Ovary (tissue), 9 donors: ENCODE results near the gene DDA1. TPM values are rescaled to one million over a fixed set of nuclear protein-coding genes. Genes with fewer than 3 reads are reported as not detected.

Experiments used
- DNase-seq, 5 donors: peaks; one replicate each; pipeline ENCODE4 v3.0.0-alpha.2; 2019 to 2020
- H3K27ac ChIP-seq, 2 donors: fragments of 200-600 bp; one replicate each; pipeline versions ENCODE4 v1.5.1 to v1.8.0; 2019 to 2022
- H3K27me3 ChIP-seq: fragments of 200-600 bp; one replicate; pipeline ENCODE4 v1.8.0; 2022
- H3K36me3 ChIP-seq: fragments of 200-600 bp; sonication (generic); one replicate; pipeline ENCODE4 v1.5.1; 2019
- H3K4me1 ChIP-seq: one replicate; pipeline ENCODE4 v1.8.1; 2013; ENCODE audit warnings: mild to moderate bottlenecking, moderate library complexity; ENCODE audit not compliant: insufficient read depth
- H3K4me3 ChIP-seq: fragments of 200-600 bp; sonication (generic); one replicate; pipeline ENCODE4 v1.5.1; 2017
- H3K9me3 ChIP-seq, 2 donors: fragments of 200-600 bp in 1 of 2; sonication (generic) in 1 of 2; one replicate each; pipeline versions ENCODE4 v1.5.1 to v1.8.1; 2013 to 2019; ENCODE audit warnings: mild to moderate bottlenecking in 1 of 2, moderate library complexity in 1 of 2
- CTCF ChIP-seq, 3 donors: fragments of 450-650 bp in 2 of 3; fragments of 200-600 bp in 1 of 3; IDR thresholded peaks; one replicate each; pipeline versions ENCODE4 v1.5.1 to v1.8.0; 2016 to 2022; ENCODE audit warnings: antibody characterized with exemption in 3 of 3, mild to moderate bottlenecking in 1 of 3
- EP300 ChIP-seq: sonication (generic); formaldehyde crosslinking; IDR thresholded peaks from one replicate; pipeline ENCODE4 v1.6.1; 2017; ENCODE audit warnings: antibody characterized with exemption
- POLR2A ChIP-seq: fragments of 450-650 bp; IDR thresholded peaks from one replicate; pipeline ENCODE4 v1.6.1; 2017; ENCODE audit warnings: antibody characterized with exemption, mild to moderate bottlenecking, moderate library complexity
- WGBS, 3 donors: extraction: QIAGEN DNeasy Blood & Tissue Kit in 1 of 3; methylation state at CpG; one replicate each; pipeline versions ENCODE4 v1.1.5 to v1.1.7; 2013 to 2017; 5-methylcytosine and 5-hydroxymethylcytosine counted together
- intact Hi-C, 4 donors: fragments of 100-400 bp; cut with DNase I; formaldehyde crosslinking; loops; one replicate each; pipeline versions ENCODE4 v1.11.0 to v1.15.1; 2022 to 2023
- polyA plus RNA-seq, 2 donors: library from polyadenylated mRNA; stranded (reverse); fragments of 200-250 nt in 1 of 2; fragments of 350-450 nt in 1 of 2; fragmentation: Illumina TruSeq in 1 of 2; extraction: RNeasy Lipid Tissue Mini Kit (QIAGEN cat#74804) in 1 of 2; gene quantifications; one replicate each; pipeline ENCODE4 v1.2.3, GENCODE V29; 2013 to 2014
- total RNA-seq, 7 donors: library from RNA; depleted of rRNA in 2 of 7; stranded (reverse); fragments of >200 nt in 2 of 7; fragmentation: NEBNext Ultra II Directional in 3 of 7; extraction: Animal tissue kit (Norgen Biotek cat#: 25700) in 3 of 7; gene quantifications; one replicate each; pipeline versions ENCODE4 v1.1.0 to v1.2.4, GENCODE V29; 2016 to 2023
- donor health status: DM: no; HTN: no; CAD: no; lungs with moderate emphysema.
- donor health status: DM: no; HTN: no; CAD: no.
- donor health status: Bipolar disorder and iron deficiency.
- donor health status: DM: yes; HTN: yes; CAD: no.
- donor health status: DM: no; HTN: no; CAD: no.
- donor health status: DM: yes; HTN: yes; CAD: no.

Gene DDA1
- total and polyA plus RNA-seq, 9 donors: 6.3 to 32.6 (median 20.2) TPM

GRCh38 chr19:17323300-17323963, 14.1 kb downstream of the DDA1 start:
- H3K27ac ChIP-seq: no peak overlapping the region

GRCh38 chr19:17323964-17324332, 14.6 kb downstream of the DDA1 start:
- no peaks in the 10 kb centered on the region for H3K27me3 ChIP-seq
- no peak overlapping the region for H3K27ac ChIP-seq
- TF ChIP-seq EP300: no peak
- no peak for TF ChIP-seq CTCF (IDR thresholded peaks at IDR 0.05)
- TF ChIP-seq POLR2A: no peak
- 16 to 33% (median 21%) methylated on average over 6 to 7 of the region's 7 CpGs for WGBS, 3 donors
- DNase-seq: no peak
- no peaks in the 10 kb centered on the region for H3K36me3 ChIP-seq
- H3K4me1 ChIP-seq: peaks cover 3% of the 10 kb centered on the region
- no peak overlapping the region for H3K4me3 ChIP-seq
- no peaks in the 10 kb centered on the region for H3K9me3 ChIP-seq
- intact Hi-C loops: no loop called here

More at GRCh38 chr19:17323300-17323963, 14.1 kb downstream of the DDA1 start:
- H3K36me3 ChIP-seq: no peaks in the 10 kb centered on the region
- H3K9me3 ChIP-seq: no peaks in the 10 kb centered on the region
- no peak for TF ChIP-seq POLR2A
- TF ChIP-seq EP300: no peak
- no peak for TF ChIP-seq CTCF (IDR thresholded peaks at IDR 0.05)
- H3K4me1 ChIP-seq: no peaks in the 10 kb centered on the region
- no peaks in the 10 kb centered on the region for H3K27me3 ChIP-seq
- DNase-seq: no peak
- 18 to 37% (median 25%) methylated on average over 12 to 56 of the region's 56 CpGs for WGBS, 3 donors
- no peak overlapping the region for H3K4me3 ChIP-seq
- intact Hi-C loops: no loop called here

DNA sequence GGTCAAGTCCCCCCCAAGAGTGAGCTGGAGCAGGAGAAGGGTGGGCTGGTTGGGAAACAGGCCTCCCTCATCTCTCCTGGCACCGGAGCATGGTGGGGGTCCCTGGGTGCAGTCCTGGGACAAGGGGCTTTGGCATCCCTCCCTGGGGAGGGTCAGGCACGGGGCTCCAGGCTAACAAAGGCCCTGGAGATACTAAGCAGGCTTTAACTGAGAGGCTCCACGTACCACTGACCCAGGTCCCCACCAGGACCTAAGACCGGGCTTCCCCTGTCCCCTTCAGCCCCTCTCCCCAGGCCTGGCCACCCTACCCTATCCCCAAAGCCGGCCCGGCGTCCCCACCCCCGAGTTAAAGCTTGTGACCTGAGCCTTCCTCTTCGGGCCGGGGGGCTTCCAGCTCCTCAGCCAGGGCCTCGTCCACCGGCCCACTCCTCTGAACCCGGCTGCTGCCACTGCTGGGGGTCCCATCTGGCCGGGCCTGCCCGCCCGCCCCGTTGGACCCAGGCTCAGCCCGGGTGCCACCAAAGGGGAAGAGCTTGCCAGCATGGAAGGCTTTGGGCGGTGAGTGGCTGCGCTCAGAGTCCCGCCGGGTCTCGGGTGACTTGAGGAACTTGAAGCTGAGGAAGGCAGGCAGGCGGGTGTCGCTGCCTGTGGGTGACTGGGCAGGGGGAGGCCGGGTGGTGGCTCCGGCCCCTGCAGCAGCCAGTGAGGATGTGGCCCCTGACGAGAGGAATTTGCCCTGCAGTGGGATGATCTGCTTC, 15.2 kb downstream of the DDA1 start:
- DNase-seq: no peak
- no peak overlapping the region for H3K27ac ChIP-seq
- WGBS, 3 donors: 86 to 87% (median 87%) methylated on average over 27 to 28 of the region's 28 CpGs
- no peak overlapping the region for H3K4me3 ChIP-seq
- TF ChIP-seq EP300 (no peak), POLR2A (no peak), CTCF (IDR thresholded peaks at IDR 0.05) (no peak)
- H3K27me3 ChIP-seq: no peaks in the 10 kb centered on the region
- H3K9me3 ChIP-seq: no peaks in the 10 kb centered on the region
- intact Hi-C loops: no loop called here
- peaks cover 4% of the 10 kb centered on the region for H3K4me1 ChIP-seq
- H3K36me3 ChIP-seq: no peaks in the 10 kb centered on the region

GRCh38 chr19:17325133-17325532, 15.8 kb downstream of the DDA1 start:
- Histone ChIP-seq H3K4me1 (peaks cover 4% of the 10 kb centered on the region), H3K9me3 (no peaks in the 10 kb centered on the region), H3K36me3 (no peaks in the 10 kb centered on the region), H3K4me3 (no peak overlapping the region), H3K27ac (no peak overlapping the region), H3K27me3 (no peaks in the 10 kb centered on the region)
- DNase-seq: no peak
- TF ChIP-seq EP300 (no peak), CTCF (IDR thresholded peaks at IDR 0.05) (no peak), POLR2A (no peak)
- WGBS, 3 donors: 91 to 94% (median 93%) methylated on average over 20 of the region's 20 CpGs
- intact Hi-C loops: no loop called here
